Thyroid gland (tissue), 4 donors: ENCODE measurements around the gene C1QTNF3. TPM values are rescaled to one million over a fixed set of nuclear protein-coding genes. Genes with fewer than 3 reads are reported as not detected.

Experiments used
- DNase-seq, 2 donors: peaks; one replicate each; pipeline ENCODE4 v3.0.0-alpha.2; 2019
- H3K27ac ChIP-seq, 3 donors: fragments of 200-600 bp; sonication (generic); 1 replicate in 2 of 3; 2 replicates in 1 of 3; pipeline ENCODE4 v1.5.1; 2016 to 2019; ENCODE audit warnings: mild to moderate bottlenecking in 1 of 3, moderate library complexity in 1 of 3
- H3K27me3 ChIP-seq: fragments of 200-600 bp; sonication (generic); one replicate; pipeline ENCODE4 v1.5.1; 2019
- H3K36me3 ChIP-seq, 2 donors: fragments of 200-600 bp; sonication (generic); one replicate each; pipeline ENCODE4 v1.5.1; 2016 to 2019
- H3K4me1 ChIP-seq, 2 donors: fragments of 200-600 bp; sonication (generic); one replicate each; pipeline ENCODE4 v1.5.1; 2017 to 2019
- H3K4me3 ChIP-seq, 3 donors: fragments of 200-600 bp; sonication (generic); replicated peaks in 1 of 3; 1 replicate in 2 of 3; 2 replicates in 1 of 3; pipeline ENCODE4 v1.5.1; 2016; ENCODE audit warnings: mild to moderate bottlenecking in 1 of 3
- H3K9me3 ChIP-seq: fragments of 200-600 bp; sonication (generic); one replicate; pipeline ENCODE4 v1.5.1; 2017
- POLR2A ChIP-seq, 2 donors: fragments of 450-650 bp; IDR thresholded peaks; one replicate each; pipeline ENCODE4 v1.6.1; 2017; ENCODE audit warnings: antibody characterized with exemption in 2 of 2, mild to moderate bottlenecking in 2 of 2, moderate library complexity in 1 of 2
- WGBS, 2 donors: methylation state at CpG; one replicate each; pipeline ENCODE4 v1.1.5; 2017; 5-methylcytosine and 5-hydroxymethylcytosine counted together
- intact Hi-C: fragments of 100-400 bp; cut with DNase I; formaldehyde crosslinking; loops from one replicate; pipeline ENCODE4 v1.15.1; 2023
- small RNA-seq: library from RNA; depleted of rRNA; stranded (forward); fragments of <200 nt; gene quantifications from one replicate; pipeline ENCODE3, GENCODE V24; 2016
- total RNA-seq, 4 donors: library from RNA; depleted of rRNA; stranded (reverse); fragments of >200 nt; gene quantifications; one replicate each; pipeline ENCODE4 v1.2.3, GENCODE V29; 2016
- TF ChIP-seq, protein P1 (sequence below), 6 experiments: fragments of 200-600 bp in 3 of 6; fragments of 450-650 bp in 3 of 6; sonication (generic) in 3 of 6; IDR thresholded peaks; one replicate each; pipeline ENCODE4 v1.5.1; 2016 to 2019; ENCODE audit warnings: antibody characterized with exemption in 6 of 6, mild to moderate bottlenecking in 2 of 6, inconsistent platforms in 1 of 6, moderate library complexity in 1 of 6

C1QTNF3 gene
- total RNA-seq, 4 donors from 2014 or later = 6.2 to 12.3 (median 8.8) TPM

DNA sequence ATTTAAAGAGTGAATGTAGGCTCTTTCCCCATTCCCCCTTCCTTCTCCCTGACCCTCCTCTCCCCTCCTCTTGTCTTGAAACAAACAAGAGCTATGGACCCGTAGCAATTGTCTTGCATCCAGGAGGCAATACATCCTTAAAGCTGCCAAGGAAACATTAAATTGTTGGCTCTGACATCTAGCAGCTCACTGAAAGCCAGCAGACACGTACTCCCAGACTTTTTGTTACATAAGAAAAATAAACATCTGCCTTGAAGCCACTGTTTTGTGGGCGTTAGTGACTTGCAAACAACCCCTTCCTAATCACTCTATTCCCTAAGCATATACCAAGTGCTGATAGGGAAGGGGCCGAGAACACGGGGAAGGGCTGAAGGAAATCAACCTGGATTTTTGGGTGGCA is 67.2 kb downstream of the C1QTNF3 start:
- no peaks in the 10 kb centered on the region for H3K36me3 ChIP-seq
- no peaks in the 10 kb centered on the region for H3K27me3 ChIP-seq
- 50 to 57% methylated on average over 5 of the region's 5 CpGs for WGBS, 2 donors
- no peak for DNase-seq
- H3K9me3 ChIP-seq = no peaks in the 10 kb centered on the region
- no peak overlapping the region for H3K4me3 ChIP-seq
- H3K4me1 ChIP-seq = no peaks in the 10 kb centered on the region
- TF ChIP-seq, protein P1, sequence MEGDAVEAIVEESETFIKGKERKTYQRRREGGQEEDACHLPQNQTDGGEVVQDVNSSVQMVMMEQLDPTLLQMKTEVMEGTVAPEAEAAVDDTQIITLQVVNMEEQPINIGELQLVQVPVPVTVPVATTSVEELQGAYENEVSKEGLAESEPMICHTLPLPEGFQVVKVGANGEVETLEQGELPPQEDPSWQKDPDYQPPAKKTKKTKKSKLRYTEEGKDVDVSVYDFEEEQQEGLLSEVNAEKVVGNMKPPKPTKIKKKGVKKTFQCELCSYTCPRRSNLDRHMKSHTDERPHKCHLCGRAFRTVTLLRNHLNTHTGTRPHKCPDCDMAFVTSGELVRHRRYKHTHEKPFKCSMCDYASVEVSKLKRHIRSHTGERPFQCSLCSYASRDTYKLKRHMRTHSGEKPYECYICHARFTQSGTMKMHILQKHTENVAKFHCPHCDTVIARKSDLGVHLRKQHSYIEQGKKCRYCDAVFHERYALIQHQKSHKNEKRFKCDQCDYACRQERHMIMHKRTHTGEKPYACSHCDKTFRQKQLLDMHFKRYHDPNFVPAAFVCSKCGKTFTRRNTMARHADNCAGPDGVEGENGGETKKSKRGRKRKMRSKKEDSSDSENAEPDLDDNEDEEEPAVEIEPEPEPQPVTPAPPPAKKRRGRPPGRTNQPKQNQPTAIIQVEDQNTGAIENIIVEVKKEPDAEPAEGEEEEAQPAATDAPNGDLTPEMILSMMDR (IDR thresholded peaks at IDR 0.05) = no peak
- TF ChIP-seq POLR2A (IDR thresholded peaks at IDR 0.05) = no peak
- intact Hi-C loops = no loop called here
- H3K27ac ChIP-seq = no peak overlapping the region

DNA sequence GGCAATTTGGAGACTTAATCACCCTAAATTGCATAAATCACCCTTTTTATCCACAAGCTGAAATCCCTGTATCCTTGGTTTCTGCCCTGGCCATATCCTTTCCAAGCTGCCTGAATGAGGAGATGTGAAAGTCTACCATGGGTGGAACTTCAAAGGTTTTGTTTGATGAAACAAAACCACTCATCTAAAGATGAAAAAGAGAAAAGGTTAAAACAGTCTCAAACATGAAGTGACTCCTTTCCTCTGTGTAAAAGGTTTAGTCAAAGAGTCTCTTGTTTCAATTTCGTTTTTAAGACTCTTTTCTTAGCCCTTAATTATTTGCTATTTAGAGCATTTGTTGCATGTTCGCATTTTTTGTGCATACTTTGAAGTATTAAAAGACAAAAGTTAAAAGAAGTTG is 69.7 kb downstream of the C1QTNF3 start:
- intact Hi-C loops = no loop called here
- Histone ChIP-seq H3K4me3 (no peak overlapping the region), H3K27me3 (no peaks in the 10 kb centered on the region), H3K9me3 (no peaks in the 10 kb centered on the region), H3K4me1 (no peaks in the 10 kb centered on the region), H3K27ac (no peak overlapping the region), H3K36me3 (no peaks in the 10 kb centered on the region)
- 77 to 80% methylated on average over 2 of the region's 2 CpGs for WGBS, 2 donors
- no peak for DNase-seq
- TF ChIP-seq, protein P1 (IDR thresholded peaks at IDR 0.05) = no peak
- no peak for TF ChIP-seq POLR2A (IDR thresholded peaks at IDR 0.05)

DNA sequence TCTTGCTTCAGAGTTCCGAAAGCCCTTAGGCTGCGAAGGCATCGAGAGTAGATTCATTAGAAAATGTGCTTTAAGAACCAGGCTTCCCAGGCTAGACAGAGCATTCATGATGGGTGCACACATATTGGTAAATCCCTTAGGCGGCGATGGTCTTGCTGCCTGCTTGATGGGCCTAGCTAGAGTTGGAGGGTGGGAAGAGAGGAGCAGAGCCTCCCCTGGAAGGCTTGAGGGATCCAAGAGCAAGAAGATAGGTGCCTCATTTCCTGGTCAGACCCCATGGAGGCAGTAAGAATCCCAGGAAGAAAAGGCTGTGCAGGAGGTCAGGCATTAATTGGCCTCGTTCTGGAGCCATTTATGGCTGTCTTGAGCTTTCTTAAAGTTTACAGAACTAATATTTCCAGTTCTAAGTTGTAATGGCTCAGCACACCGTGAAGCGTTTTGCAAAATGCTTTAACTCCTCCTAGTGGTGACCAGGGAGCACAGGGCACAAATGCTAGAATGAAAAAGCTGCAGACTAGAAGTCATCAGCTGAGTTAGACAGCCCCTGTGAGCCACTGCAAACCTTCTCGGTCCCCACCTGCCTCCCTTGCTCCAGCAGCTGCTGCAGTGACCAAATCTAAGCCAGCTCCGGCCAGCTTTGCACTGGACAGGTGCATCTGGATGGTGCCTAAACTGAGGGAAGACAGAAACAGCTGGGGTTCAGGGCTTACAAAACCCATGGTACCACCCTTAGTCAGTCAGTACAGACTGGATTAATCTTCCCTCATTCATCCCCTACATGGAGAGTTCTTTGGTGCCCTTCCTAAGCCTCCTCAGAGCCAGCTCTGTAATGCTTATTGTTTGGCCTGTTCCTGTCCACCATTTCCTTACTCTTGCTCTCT is 73.2 kb downstream of the C1QTNF3 start:
- Histone ChIP-seq H3K9me3 (no peaks in the 10 kb centered on the region), H3K4me1 (no peaks in the 10 kb centered on the region), H3K27ac (no peak overlapping the region), H3K36me3 (no peaks in the 10 kb centered on the region), H3K27me3 (no peaks in the 10 kb centered on the region), H3K4me3 (no peak overlapping the region)
- no peak for TF ChIP-seq POLR2A (IDR thresholded peaks at IDR 0.05)
- TF ChIP-seq, protein P1 (IDR thresholded peaks at IDR 0.05) = peak in 4 of 6 experiments; percentile 28 to 62 (median 46)
- WGBS, 2 donors = 53 to 62% methylated on average over 10 of the region's 10 CpGs
- intact Hi-C loops = no loop called here
- peak in 1 of 2 donors; percentile 9 for DNase-seq

DNA sequence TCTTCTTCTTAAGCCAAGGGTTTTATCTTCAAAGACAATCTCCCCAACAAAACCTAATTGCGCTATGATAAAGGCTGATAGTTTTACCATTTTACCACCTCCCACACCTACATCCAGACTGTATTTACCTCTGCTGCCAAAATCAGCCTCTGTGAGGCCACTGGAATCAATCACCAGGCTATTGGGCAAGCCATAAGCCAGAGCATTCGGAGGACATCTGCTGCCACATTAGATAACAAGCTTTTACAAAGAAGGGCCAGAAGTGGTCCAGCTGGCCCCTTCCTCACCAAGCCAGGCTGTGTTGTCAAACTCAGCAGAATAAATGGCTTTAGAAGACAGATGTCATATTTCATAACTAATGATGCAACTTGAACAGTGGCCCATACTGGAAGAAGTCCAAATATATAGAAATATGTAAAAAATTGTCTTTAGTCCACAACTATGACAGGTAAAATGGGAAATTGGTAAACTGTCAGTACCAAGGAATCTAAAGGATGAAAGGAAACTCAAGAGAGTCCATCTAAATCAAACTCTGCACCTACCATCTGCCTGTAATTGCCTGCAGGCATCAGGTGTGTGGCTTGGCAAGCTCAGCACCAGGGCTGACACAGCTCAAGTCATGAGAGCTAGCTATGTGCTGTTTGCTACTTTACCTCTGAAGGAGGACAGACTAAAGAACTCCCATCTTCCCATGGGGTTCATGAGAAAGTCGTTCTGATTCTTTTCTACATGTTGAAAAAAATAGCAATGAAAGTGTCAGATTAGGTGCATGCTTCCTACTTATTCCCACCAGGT is 74.6 kb downstream of the C1QTNF3 start:
- no peaks in the 10 kb centered on the region for H3K4me1 ChIP-seq
- H3K27me3 ChIP-seq = no peaks in the 10 kb centered on the region
- no peak overlapping the region for H3K4me3 ChIP-seq
- WGBS, 2 donors = 85 to 88% methylated on average over 3 of the region's 3 CpGs
- H3K27ac ChIP-seq = no peak overlapping the region
- TF ChIP-seq POLR2A (IDR thresholded peaks at IDR 0.05) = no peak
- TF ChIP-seq, protein P1 (IDR thresholded peaks at IDR 0.05) = no peak
- H3K36me3 ChIP-seq = no peaks in the 10 kb centered on the region
- intact Hi-C loops = no loop called here
- no peaks in the 10 kb centered on the region for H3K9me3 ChIP-seq
- no peak for DNase-seq

Small RNA genes lying within 50 kb of the gene (small RNA-seq; reads per million reads assigned to genes)
- gene AC139783.1 = not detected

Other genes with a start within 250 kb of the C1QTNF3 start
- gene ADAMTS12, start 151.2 kb downstream of the C1QTNF3 start, total RNA-seq = 1 to 10 TPM; 1.3 to 5.8 (median 2.3) TPM
- not detected for gene RXFP3, start 106.8 kb downstream of the C1QTNF3 start, total RNA-seq
- not detected for gene SLC45A2, start 58.5 kb downstream of the C1QTNF3 start, total RNA-seq
- 10 to 100 TPM; 10.6 to 17.9 (median 13.5) TPM for gene AMACR, start 35.2 kb downstream of the C1QTNF3 start, total RNA-seq